ENCODE results near the gene PLXDC2.

- no peak for TF ChIP-seq REST (IDR thresholded peaks at IDR 0.05)
- TF ChIP-seq CTCF (IDR thresholded peaks at IDR 0.05): no peak
- no peak for TF ChIP-seq EP300 (IDR thresholded peaks at IDR 0.05)
- TF ChIP-seq POLR2A (IDR thresholded peaks at IDR 0.05; ENCODE audit: low read length): no peak
- no peak for TF ChIP-seq HOXA7 (CRISPR knock-in tag; IDR thresholded peaks at IDR 0.05)
- TF ChIP-seq ESRRA (IDR thresholded peaks at IDR 0.05; ENCODE audit: borderline replicate concordance, low read length): no peak
- no peak for TF ChIP-seq CEBPB (IDR thresholded peaks at IDR 0.05)
- TF ChIP-seq CBX8 (IDR thresholded peaks at IDR 0.05): no peak
- no peak for TF ChIP-seq PHF8 (IDR thresholded peaks at IDR 0.05; ENCODE audit: borderline replicate concordance, low read depth)
- TF ChIP-seq, protein P1, sequence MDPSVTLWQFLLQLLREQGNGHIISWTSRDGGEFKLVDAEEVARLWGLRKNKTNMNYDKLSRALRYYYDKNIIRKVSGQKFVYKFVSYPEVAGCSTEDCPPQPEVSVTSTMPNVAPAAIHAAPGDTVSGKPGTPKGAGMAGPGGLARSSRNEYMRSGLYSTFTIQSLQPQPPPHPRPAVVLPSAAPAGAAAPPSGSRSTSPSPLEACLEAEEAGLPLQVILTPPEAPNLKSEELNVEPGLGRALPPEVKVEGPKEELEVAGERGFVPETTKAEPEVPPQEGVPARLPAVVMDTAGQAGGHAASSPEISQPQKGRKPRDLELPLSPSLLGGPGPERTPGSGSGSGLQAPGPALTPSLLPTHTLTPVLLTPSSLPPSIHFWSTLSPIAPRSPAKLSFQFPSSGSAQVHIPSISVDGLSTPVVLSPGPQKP (IDR thresholded peaks at IDR 0.05; ENCODE audit: low read depth, low read length): no peak
- TF ChIP-seq, protein P2, sequence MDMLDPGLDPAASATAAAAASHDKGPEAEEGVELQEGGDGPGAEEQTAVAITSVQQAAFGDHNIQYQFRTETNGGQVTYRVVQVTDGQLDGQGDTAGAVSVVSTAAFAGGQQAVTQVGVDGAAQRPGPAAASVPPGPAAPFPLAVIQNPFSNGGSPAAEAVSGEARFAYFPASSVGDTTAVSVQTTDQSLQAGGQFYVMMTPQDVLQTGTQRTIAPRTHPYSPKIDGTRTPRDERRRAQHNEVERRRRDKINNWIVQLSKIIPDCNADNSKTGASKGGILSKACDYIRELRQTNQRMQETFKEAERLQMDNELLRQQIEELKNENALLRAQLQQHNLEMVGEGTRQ (IDR thresholded peaks at IDR 0.05): no peak
- TF ChIP-seq GATA3 (IDR thresholded peaks at IDR 0.05; ENCODE audit: borderline replicate concordance): no peak
- TF ChIP-seq, protein P3, sequence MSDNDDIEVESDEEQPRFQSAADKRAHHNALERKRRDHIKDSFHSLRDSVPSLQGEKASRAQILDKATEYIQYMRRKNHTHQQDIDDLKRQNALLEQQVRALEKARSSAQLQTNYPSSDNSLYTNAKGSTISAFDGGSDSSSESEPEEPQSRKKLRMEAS (IDR thresholded peaks at IDR 0.05): no peak
- TF ChIP-seq NFE2L2 (conservative IDR thresholded peaks at IDR 0.05; ENCODE audit: low read length): no peak
Observed at GRCh38 chr10:20237091-20237570, 420.9 kb downstream of the PLXDC2 start.

Measured in A549 (cell line).